Sigmoid colon (tissue), 3 donors: ENCODE data around the gene BTNL3.

ENCODE experiments used
- POLR2A ChIP-seq, 2 donors: fragments of 450-650 bp; IDR thresholded peaks; one replicate each; pipeline ENCODE4 v1.6.1; 2016; ENCODE audit warnings: antibody characterized with exemption in 2 of 2, mild to moderate bottlenecking in 2 of 2, moderate library complexity in 2 of 2
- TF ChIP-seq, protein P1 (sequence below), 4 experiments: fragments of 450-650 bp in 3 of 4; fragments of 200-600 bp in 1 of 4; IDR thresholded peaks; one replicate each; pipeline ENCODE4 v1.5.1; 2016 to 2019; ENCODE audit warnings: antibody characterized with exemption in 4 of 4, mild to moderate bottlenecking in 3 of 4, moderate library complexity in 2 of 4

DNA sequence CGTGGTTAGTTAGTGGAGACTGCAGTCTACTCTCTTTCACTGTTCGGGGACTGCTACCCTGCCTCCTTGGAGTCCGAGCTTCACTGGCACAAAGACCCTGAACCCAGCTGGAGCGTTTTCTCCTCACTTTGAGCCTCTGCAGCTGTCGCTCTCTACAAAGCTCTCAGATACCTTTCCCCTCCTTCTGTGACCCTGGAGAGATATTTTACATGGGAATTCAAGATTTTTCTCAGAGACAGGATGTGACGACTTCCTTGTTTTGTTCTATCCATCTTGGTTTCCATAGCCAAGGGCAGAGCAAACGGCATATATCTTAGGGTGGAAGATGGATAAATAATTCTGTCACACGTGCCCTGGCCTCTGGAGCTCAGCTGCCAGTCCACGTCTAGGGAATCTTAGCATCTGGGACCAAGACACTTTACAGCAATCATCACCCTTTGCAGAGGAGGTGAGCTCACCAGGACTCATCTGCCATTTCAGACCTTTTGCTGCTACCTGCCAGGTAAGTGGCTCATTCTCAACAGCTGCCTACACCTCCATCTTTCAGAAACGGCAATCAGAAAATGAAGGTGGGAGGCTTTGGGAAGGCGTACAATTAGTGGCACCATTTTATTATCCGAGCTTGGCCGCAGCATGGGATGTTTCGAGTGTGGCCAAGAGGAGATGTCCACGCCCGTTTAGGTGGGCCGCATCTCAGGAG lies 51.4 kb downstream of the BTNL3 start, which contains the start of gene BTNL9:
- no peak for TF ChIP-seq POLR2A (IDR thresholded peaks at IDR 0.05)
- TF ChIP-seq, protein P1, sequence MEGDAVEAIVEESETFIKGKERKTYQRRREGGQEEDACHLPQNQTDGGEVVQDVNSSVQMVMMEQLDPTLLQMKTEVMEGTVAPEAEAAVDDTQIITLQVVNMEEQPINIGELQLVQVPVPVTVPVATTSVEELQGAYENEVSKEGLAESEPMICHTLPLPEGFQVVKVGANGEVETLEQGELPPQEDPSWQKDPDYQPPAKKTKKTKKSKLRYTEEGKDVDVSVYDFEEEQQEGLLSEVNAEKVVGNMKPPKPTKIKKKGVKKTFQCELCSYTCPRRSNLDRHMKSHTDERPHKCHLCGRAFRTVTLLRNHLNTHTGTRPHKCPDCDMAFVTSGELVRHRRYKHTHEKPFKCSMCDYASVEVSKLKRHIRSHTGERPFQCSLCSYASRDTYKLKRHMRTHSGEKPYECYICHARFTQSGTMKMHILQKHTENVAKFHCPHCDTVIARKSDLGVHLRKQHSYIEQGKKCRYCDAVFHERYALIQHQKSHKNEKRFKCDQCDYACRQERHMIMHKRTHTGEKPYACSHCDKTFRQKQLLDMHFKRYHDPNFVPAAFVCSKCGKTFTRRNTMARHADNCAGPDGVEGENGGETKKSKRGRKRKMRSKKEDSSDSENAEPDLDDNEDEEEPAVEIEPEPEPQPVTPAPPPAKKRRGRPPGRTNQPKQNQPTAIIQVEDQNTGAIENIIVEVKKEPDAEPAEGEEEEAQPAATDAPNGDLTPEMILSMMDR (IDR thresholded peaks at IDR 0.05), result no peak
